Hepatocyte (in vitro differentiated cells): Measurements from ENCODE around the gene BMPR1A. TPM values are rescaled to one million over a fixed set of nuclear protein-coding genes. Genes with fewer than 3 reads are reported as not detected.

ENCODE experiments used
- DNase-seq: peaks from one replicate; pipeline ENCODE4 v3.0.0-alpha.2; 2016; ENCODE audit warnings: low spot score
- H2AFZ ChIP-seq: fragments of 200-600 bp; sonication (generic); 2 replicates; pipeline ENCODE4 v1.6.0; 2016; ENCODE audit warnings: antibody characterized with exemption, mild to moderate bottlenecking
- H3K27ac ChIP-seq: fragments of 200-600 bp; sonication (generic); 2 replicates; pipeline ENCODE4 v1.5.1; 2016; ENCODE audit warnings: mild to moderate bottlenecking
- H3K27me3 ChIP-seq: fragments of 200-600 bp; sonication (generic); 2 replicates; pipeline ENCODE4 v1.6.1; 2016
- H3K36me3 ChIP-seq: fragments of 200-600 bp; sonication (generic); replicated peaks from 2 replicates; pipeline ENCODE4 v1.5.1; 2016; ENCODE audit warnings: low read depth; ENCODE audit not compliant: insufficient read depth
- H3K4me1 ChIP-seq: fragments of 200-600 bp; sonication (generic); 2 replicates; pipeline ENCODE4 v1.5.1; 2016; ENCODE audit warnings: mild to moderate bottlenecking, moderate library complexity; ENCODE audit not compliant: insufficient read depth
- H3K4me2 ChIP-seq: fragments of 200-600 bp; sonication (generic); 2 replicates; pipeline ENCODE4 v1.6.0; 2016
- H3K4me3 ChIP-seq: fragments of 200-600 bp; sonication (generic); 2 replicates; pipeline ENCODE4 v1.5.1; 2016; ENCODE audit warnings: mild to moderate bottlenecking
- H3K79me2 ChIP-seq: fragments of 200-600 bp; sonication (generic); 2 replicates; pipeline ENCODE4 v1.6.0; 2017; ENCODE audit warnings: mild to moderate bottlenecking
- H3K9me2 ChIP-seq: fragments of 200-600 bp; sonication (generic); replicated peaks from 2 replicates; pipeline ENCODE4 v1.6.0; 2017; ENCODE audit warnings: mild to moderate bottlenecking; ENCODE audit not compliant: insufficient read depth
- H3K9me3 ChIP-seq: fragments of 200-600 bp; sonication (generic); 2 replicates; pipeline ENCODE4 v1.5.1; 2016; ENCODE audit warnings: low read depth, mild to moderate bottlenecking
- H4K20me1 ChIP-seq: fragments of 200-600 bp; sonication (generic); 2 replicates; pipeline ENCODE4 v1.6.0; 2016; ENCODE audit warnings: mild to moderate bottlenecking; ENCODE audit not compliant: insufficient read depth, poor library complexity, severe bottlenecking
- EZH2 ChIP-seq: fragments of 200-600 bp; sonication (generic); IDR thresholded peaks from 2 replicates; pipeline ENCODE4 v1.6.1; 2016; ENCODE audit warnings: antibody characterized with exemption, mild to moderate bottlenecking, borderline replicate concordance
- EZH2phosphoT487 ChIP-seq: fragments of 200-600 bp; sonication (generic); IDR thresholded peaks from one replicate; pipeline ENCODE4 v1.6.1; 2018; ENCODE audit warnings: antibody characterized with exemption, mild to moderate bottlenecking, low read depth, moderate library complexity; ENCODE audit not compliant: unreplicated experiment, severe bottlenecking
- WGBS: methylation state at CpG from one replicate; pipeline ENCODE4 v1.1.6; 2016; ENCODE audit warnings: low lambda C conversion rate; ENCODE audit errors: missing lambda C conversion rate; 5-methylcytosine and 5-hydroxymethylcytosine counted together
- polyA plus RNA-seq: library from polyadenylated mRNA; unstranded; fragments of >200 nt; fragmentation: Nextera tagmentation; extraction: Ambion mirVana; gene quantifications from 2 replicates; pipeline ENCODE4 v1.2.1, GENCODE V29; 2016
- total RNA-seq: library from RNA; depleted of rRNA; stranded (reverse); fragments of >200 nt; gene quantifications from 2 replicates; pipeline ENCODE4 v1.2.3, GENCODE V29; 2014
- TF ChIP-seq, protein P1 (sequence below): fragments of 200-600 bp; sonication (generic); IDR thresholded peaks from 2 replicates; pipeline ENCODE4 v1.5.1; 2016; ENCODE audit warnings: antibody characterized with exemption, mild to moderate bottlenecking; ENCODE audit not compliant: poor library complexity

The BMPR1A gene
- total and polyA plus RNA-seq, 2 experiments from 2014 or later = 25.1 to 58.0 TPM

DNA sequence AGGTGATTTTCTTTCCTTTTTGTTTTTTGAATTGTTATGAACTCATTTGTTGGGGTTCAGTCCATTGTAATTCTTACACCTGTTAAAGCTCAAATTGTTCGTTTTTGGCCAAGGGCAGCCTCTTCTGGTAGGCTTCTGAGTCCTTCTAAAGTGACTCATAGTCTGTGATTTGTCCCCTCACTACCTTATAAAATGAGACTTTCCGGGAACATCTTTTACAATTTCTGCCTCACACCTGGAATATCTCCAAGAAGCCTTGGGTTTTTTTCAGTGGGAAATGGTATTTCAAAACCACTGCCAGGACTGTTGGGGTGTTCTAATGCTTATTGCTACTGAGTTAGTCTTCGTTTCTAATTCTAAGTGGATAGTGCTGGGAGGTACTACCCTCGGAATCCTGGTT lies 56.7 kb downstream of the BMPR1A start:
- no peaks in the 10 kb centered on the region for H3K9me2 ChIP-seq
- no peak overlapping the region for H2AFZ ChIP-seq
- no peak overlapping the region for H3K4me3 ChIP-seq
- H3K36me3 ChIP-seq = no peaks in the 10 kb centered on the region
- no peak overlapping the region for H3K27ac ChIP-seq
- H3K9me3 ChIP-seq = no peaks in the 10 kb centered on the region
- no peak for DNase-seq
- peaks cover 100% of the 10 kb centered on the region for H3K79me2 ChIP-seq
- H4K20me1 ChIP-seq = peaks cover 52% of the 10 kb centered on the region
- TF ChIP-seq EZH2 (no peak), EZH2phosphoT487 (no peak)
- TF ChIP-seq, protein P1, sequence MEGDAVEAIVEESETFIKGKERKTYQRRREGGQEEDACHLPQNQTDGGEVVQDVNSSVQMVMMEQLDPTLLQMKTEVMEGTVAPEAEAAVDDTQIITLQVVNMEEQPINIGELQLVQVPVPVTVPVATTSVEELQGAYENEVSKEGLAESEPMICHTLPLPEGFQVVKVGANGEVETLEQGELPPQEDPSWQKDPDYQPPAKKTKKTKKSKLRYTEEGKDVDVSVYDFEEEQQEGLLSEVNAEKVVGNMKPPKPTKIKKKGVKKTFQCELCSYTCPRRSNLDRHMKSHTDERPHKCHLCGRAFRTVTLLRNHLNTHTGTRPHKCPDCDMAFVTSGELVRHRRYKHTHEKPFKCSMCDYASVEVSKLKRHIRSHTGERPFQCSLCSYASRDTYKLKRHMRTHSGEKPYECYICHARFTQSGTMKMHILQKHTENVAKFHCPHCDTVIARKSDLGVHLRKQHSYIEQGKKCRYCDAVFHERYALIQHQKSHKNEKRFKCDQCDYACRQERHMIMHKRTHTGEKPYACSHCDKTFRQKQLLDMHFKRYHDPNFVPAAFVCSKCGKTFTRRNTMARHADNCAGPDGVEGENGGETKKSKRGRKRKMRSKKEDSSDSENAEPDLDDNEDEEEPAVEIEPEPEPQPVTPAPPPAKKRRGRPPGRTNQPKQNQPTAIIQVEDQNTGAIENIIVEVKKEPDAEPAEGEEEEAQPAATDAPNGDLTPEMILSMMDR = no peak
- H3K4me1 ChIP-seq = no peaks in the 10 kb centered on the region
- H3K4me2 ChIP-seq = no peak overlapping the region
- H3K27me3 ChIP-seq = no peaks in the 10 kb centered on the region
- WGBS = 85% methylated on average over 4 of the region's 4 CpGs

DNA sequence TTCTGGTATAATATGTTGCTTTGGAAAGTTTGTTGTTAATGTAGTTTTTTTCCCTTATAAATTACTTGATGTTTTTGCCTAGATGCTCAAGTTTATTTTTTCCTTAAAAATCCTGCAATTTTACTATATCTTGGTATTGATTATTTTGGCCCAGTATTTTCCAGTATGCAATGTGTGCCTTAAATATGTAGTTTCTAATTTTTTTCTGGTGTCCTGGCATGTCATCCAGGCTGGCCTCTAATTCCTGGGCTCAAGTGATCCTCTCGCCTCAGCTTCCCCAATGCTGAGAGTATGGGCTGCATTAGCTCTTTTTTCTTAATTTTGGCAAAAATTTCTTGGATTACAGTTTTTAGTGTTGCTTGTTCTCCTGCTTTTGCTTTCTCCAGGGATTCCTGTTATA lies 57.6 kb downstream of the BMPR1A start:
- no peak overlapping the region for H3K4me2 ChIP-seq
- TF ChIP-seq, protein P1 = no peak
- TF ChIP-seq EZH2 = no peak
- no peak for TF ChIP-seq EZH2phosphoT487
- no peak overlapping the region for H3K4me3 ChIP-seq
- no peak overlapping the region for H2AFZ ChIP-seq
- no peaks in the 10 kb centered on the region for H3K36me3 ChIP-seq
- peaks cover 100% of the 10 kb centered on the region for H3K79me2 ChIP-seq
- WGBS = 97% methylated on average over 1 of the region's 1 CpG
- DNase-seq = no peak
- no peaks in the 10 kb centered on the region for H3K9me3 ChIP-seq
- no peaks in the 10 kb centered on the region for H3K27me3 ChIP-seq
- peaks cover 54% of the 10 kb centered on the region for H4K20me1 ChIP-seq
- no peaks in the 10 kb centered on the region for H3K9me2 ChIP-seq
- no peaks in the 10 kb centered on the region for H3K4me1 ChIP-seq
- no peak overlapping the region for H3K27ac ChIP-seq

DNA sequence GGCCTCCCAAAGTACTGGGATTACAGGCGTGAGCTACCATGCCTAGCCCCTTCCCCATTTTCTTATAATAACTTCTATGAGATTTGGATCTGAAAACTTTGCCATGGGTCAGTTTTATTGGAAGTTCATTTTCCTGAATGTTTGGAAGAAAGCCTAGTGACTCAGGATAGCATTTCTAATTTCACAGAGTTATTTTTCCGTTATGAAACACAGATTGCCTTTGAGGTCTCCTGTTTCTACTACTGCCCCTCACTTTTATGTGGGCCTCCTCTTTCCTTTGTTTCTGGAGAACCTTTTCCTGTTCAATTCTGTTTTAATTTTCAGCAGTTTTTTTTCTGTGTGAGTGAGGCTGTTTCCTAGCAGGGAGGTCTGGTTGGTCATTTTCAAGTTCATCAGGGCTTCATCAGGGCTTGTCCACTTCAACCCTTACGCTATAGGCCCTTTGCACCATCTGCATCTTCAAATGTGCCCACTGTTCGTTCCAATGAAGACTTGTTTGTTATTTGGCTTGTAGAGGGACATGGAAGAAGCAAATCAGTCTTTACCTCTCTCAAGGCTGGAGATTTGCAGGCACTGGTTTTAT lies 58.7 kb downstream of the BMPR1A start:
- TF ChIP-seq, protein P1 = no peak
- TF ChIP-seq EZH2phosphoT487 = no peak
- TF ChIP-seq EZH2 = no peak
- H2AFZ ChIP-seq = no peak overlapping the region
- H3K36me3 ChIP-seq = no peaks in the 10 kb centered on the region
- peaks cover 61% of the 10 kb centered on the region for H4K20me1 ChIP-seq
- H3K4me3 ChIP-seq = no peak overlapping the region
- DNase-seq = no peak
- H3K4me1 ChIP-seq = no peaks in the 10 kb centered on the region
- H3K9me2 ChIP-seq = no peaks in the 10 kb centered on the region
- no peak overlapping the region for H3K27ac ChIP-seq
- WGBS = 91% methylated on average over 4 of the region's 4 CpGs
- peaks cover 100% of the 10 kb centered on the region for H3K79me2 ChIP-seq
- H3K27me3 ChIP-seq = no peaks in the 10 kb centered on the region
- no peak overlapping the region for H3K4me2 ChIP-seq
- no peaks in the 10 kb centered on the region for H3K9me3 ChIP-seq
